ENCODE data around the gene PRDM16. TPM values are rescaled to one million over a fixed set of nuclear protein-coding genes. Genes with fewer than 3 reads are reported as not detected.

Gene PRDM16
- total and polyA plus RNA-seq, 2 of the 8 experiments (the other 6 are each of a cell fraction or from before 2014, with no cell fraction given), result 0.39 to 0.43 TPM

GRCh38 chr1:3450202-3450863 is 381.3 kb downstream of the PRDM16 start:
- H2AFZ ChIP-seq (ENCODE audit: low read length), result no peak overlapping the region
- DNase-seq (ENCODE audit: low read depth in 1 of 2, low spot score in 2 of 2) (no peak), FAIRE-seq (no peak)
- H3K4ac ChIP-seq (replicated peaks; ENCODE audit: insufficient read length, low read depth, low read length), result no peak overlapping the region
- 84% methylated on average over 9 of the region's 9 CpGs; no CpG with 5 or more reads in 1 of the 2 experiments for WGBS, 2 experiments (ENCODE audit: extremely low coverage in 1 of 2, insufficient coverage in 1 of 2, insufficient read length in 1 of 2, insufficient replicate concordance in 2 of 2, low coverage in 1 of 2, low lambda C conversion rate in 2 of 2, missing lambda C conversion rate in 1 of 2)
- H3K9ac ChIP-seq (replicated peaks in 1 of 4; ENCODE audit: extremely low read depth in 1 of 4, low read depth in 3 of 4, low read length in 3 of 4), result no peak overlapping the region
- H2BK15ac ChIP-seq (ENCODE audit: low read length), result no peak overlapping the region
- H3K9me3 ChIP-seq (ENCODE audit: insufficient read depth in 2 of 2, low read depth in 1 of 2, low read length in 1 of 2), result no peaks in the 10 kb centered on the region
- no peak overlapping the region for H3K56ac ChIP-seq (replicated peaks; ENCODE audit: insufficient read length, low read depth, low read length)
- no peaks in the 10 kb centered on the region for H3K79me2 ChIP-seq (ENCODE audit: control insufficient read depth in 1 of 2, insufficient read depth in 2 of 2, low read length in 2 of 2)
- no peak overlapping the region for H3K18ac ChIP-seq (ENCODE audit: extremely low read depth, low read length)
- no peak overlapping the region for H2BK120ac ChIP-seq (replicated peaks; ENCODE audit: low read depth, low read length)
- H3K27ac ChIP-seq (ENCODE audit: low read depth, low read length), result no peak overlapping the region
- no peak overlapping the region for H3K14ac ChIP-seq (ENCODE audit: insufficient read length)
- peaks cover 0 to 3% (median 0%) of the 10 kb centered on the region in 4 experiments; a peak in 2 of 7 replicates for H3K27me3 ChIP-seq (replicated peaks in 1 of 4; ENCODE audit: control insufficient read depth in 3 of 4, extremely low read depth in 1 of 4, insufficient read depth in 3 of 4, low read length in 3 of 4)
- H2AK5ac ChIP-seq (ENCODE audit: low read depth, low read length), result no peak overlapping the region
- no peak overlapping the region for H2BK20ac ChIP-seq (ENCODE audit: low read length)
- H3K4me3 ChIP-seq (ENCODE audit: extremely low read depth in 1 of 4, insufficient read depth in 2 of 4, low read depth in 3 of 4, low read length in 4 of 4), result no peak overlapping the region
- H3K4me2 ChIP-seq (ENCODE audit: insufficient read depth in 1 of 2, low read depth in 2 of 2, low read length in 2 of 2), result no peak overlapping the region
- no peak overlapping the region for H4K8ac ChIP-seq (ENCODE audit: extremely low read depth, insufficient read depth, low read length)
- no peak overlapping the region for H3K23ac ChIP-seq (ENCODE audit: insufficient read length)
- H3K79me1 ChIP-seq (ENCODE audit: low read depth, low read length), result no peaks in the 10 kb centered on the region
- no peaks in the 10 kb centered on the region for H3K36me3 ChIP-seq (ENCODE audit: control insufficient read depth in 2 of 4, insufficient read depth in 4 of 4, low read length in 3 of 4)
- H3K4me1 ChIP-seq (replicated peaks in 1 of 4; ENCODE audit: control insufficient read depth in 3 of 4, insufficient read depth in 4 of 4, low read length in 3 of 4), result peaks cover 0 to 12% (median 8%) of the 10 kb centered on the region in 4 experiments; a peak in 5 of 7 replicates
- no peak overlapping the region for H4K91ac ChIP-seq (replicated peaks; ENCODE audit: insufficient read length, low read length)
- POLR2A ChIA-PET (ENCODE audit: partially characterized antibody), result no interaction called here
- no peaks in the 10 kb centered on the region for H4K20me1 ChIP-seq (replicated peaks in 1 of 2; ENCODE audit: control insufficient read depth in 1 of 2, insufficient read depth in 2 of 2, low read length in 2 of 2)
- H3K23me2 ChIP-seq (ENCODE audit: low read depth, low read length), result peaks cover under 1% of the 10 kb centered on the region; the same call in 1 of the 2 replicates
- no peak overlapping the region for H4K5ac ChIP-seq (ENCODE audit: insufficient read length, low read depth, low read length)
- H2BK12ac ChIP-seq (ENCODE audit: low read depth, low read length), result no peak overlapping the region
- CTCF ChIA-PET (ENCODE audit: partially characterized antibody), result interaction anchor here (0.6 to 3.7 kb wide), 4 partner anchors 21 to 169 kb away, joined by 3 to 18 read pairs (median 4); no protein-coding TSS in a partner anchor
- no peak overlapping the region for H2BK5ac ChIP-seq (ENCODE audit: low read depth, low read length)
- no peak for TF ChIP-seq SUZ12 (IDR thresholded peaks at IDR 0.05; ENCODE audit: low read length)
- TF ChIP-seq SP1 (IDR thresholded peaks at IDR 0.05; ENCODE audit: low read depth, low read length), result no peak
- no peak for TF ChIP-seq JUN (IDR thresholded peaks at IDR 0.05; ENCODE audit: low read depth, low read length)

Data from H1 (cell line).